Hematopoietic multipotent progenitor cell treated with erythropoietin and hydrocortisone succinate and interleukin-3 and kit ligand, for 4 days (in vitro differentiated cells): ENCODE measurements around the gene FLT3.
"Not testable (repeated sequence)": the region's sequence is repeated elsewhere in the genome, so short reads cannot be mapped to it uniquely, and the experiment has no call there.

Experiments
- DNase-seq: peaks from one replicate; pipeline ENCODE4 v3.0.0-alpha.2; 2015

FLT3 gene

GRCh38 chr13:28099396-28100149 lies 803 bp downstream of the FLT3 start:
- DNase-seq, result peak; percentile 41

GRCh38 chr13:28097503-28097902 lies 2.9 kb downstream of the FLT3 start:
- no peak for DNase-seq

- DNase-seq, result peak; percentile 91
These were observed 6.1 kb downstream of the FLT3 start for GRCh38 chr13:28094306-28094705.

GRCh38 chr13:28093881-28094280 lies 6.5 kb downstream of the FLT3 start:
- DNase-seq, result peak; percentile 89

GRCh38 chr13:28092431-28092830 lies 7.9 kb downstream of the FLT3 start:
- DNase-seq, result peak; percentile 56

GRCh38 chr13:28089065-28089464 lies 11.3 kb downstream of the FLT3 start:
- DNase-seq, result no peak

- not testable (repeated sequence) for DNase-seq
These were observed 22.6 kb downstream of the FLT3 start for GRCh38 chr13:28077820-28078219.

- peak; percentile 21 for DNase-seq
These were observed 23.1 kb downstream of the FLT3 start for GRCh38 chr13:28077231-28077630.

- no peak for DNase-seq
These were observed 29.0 kb downstream of the FLT3 start for GRCh38 chr13:28071424-28071823.

- DNase-seq, result no peak
These were observed 32.9 kb downstream of the FLT3 start for GRCh38 chr13:28067491-28067890.

GRCh38 chr13:28058866-28059613 lies 41.3 kb downstream of the FLT3 start:
- DNase-seq, result peak; percentile 86

GRCh38 chr13:28056970-28057712 lies 43.2 kb downstream of the FLT3 start:
- no peak for DNase-seq

- DNase-seq, result no peak
These were observed 44.0 kb downstream of the FLT3 start for GRCh38 chr13:28056426-28056825.

- DNase-seq, result peak; percentile 65
These were observed 45.0 kb downstream of the FLT3 start for GRCh38 chr13:28055357-28055756.

- peak; percentile 15 for DNase-seq
These were observed 47.4 kb downstream of the FLT3 start for GRCh38 chr13:28052945-28053344.

- no peak for DNase-seq
These were observed 50.2 kb downstream of the FLT3 start for GRCh38 chr13:28049880-28050875.

GRCh38 chr13:28049215-28049614 lies 51.2 kb downstream of the FLT3 start:
- DNase-seq, result no peak

- DNase-seq, result no peak
These were observed 51.6 kb downstream of the FLT3 start for GRCh38 chr13:28048768-28049167.

GRCh38 chr13:28047757-28048388 lies 52.5 kb downstream of the FLT3 start:
- DNase-seq, result peak; percentile 64

- no peak for DNase-seq
These were observed 53.4 kb downstream of the FLT3 start for GRCh38 chr13:28046981-28047380.

GRCh38 chr13:28045861-28046260 lies 54.5 kb downstream of the FLT3 start:
- no peak for DNase-seq

- DNase-seq, result no peak
These were observed 55.8 kb downstream of the FLT3 start for GRCh38 chr13:28044608-28045007.
